HL-60 (cell line): Measurements from ENCODE around the gene ULK1.

Experiments used
- DNase-seq, 2 experiments: peaks; one replicate each; pipeline ENCODE4 v3.0.0-alpha.2; 2010 to 2020; ENCODE audit warnings: low read depth in 1 of 2, low spot score in 1 of 2
- H3K27ac ChIP-seq: fragments of 250-450 bp; sonication (Bioruptor Pico); replicated peaks from 2 replicates; pipeline ENCODE4 v1.5.1; 2020; ENCODE audit warnings: mild to moderate bottlenecking, moderate library complexity
- H3K27me3 ChIP-seq: fragments of 250-450 bp; sonication (Bioruptor Pico); 2 replicates; pipeline ENCODE4 v1.5.1; 2021; ENCODE audit warnings: mild to moderate bottlenecking, moderate library complexity; ENCODE audit not compliant: insufficient read depth, poor library complexity, severe bottlenecking
- H3K4me3 ChIP-seq: replicated peaks from 2 replicates; pipeline ENCODE4 v1.5.1; 2011; ENCODE audit warnings: mild to moderate bottlenecking, control low read depth, low read length; ENCODE audit not compliant: insufficient read depth
- CTCF ChIP-seq: IDR thresholded peaks from one replicate; pipeline ENCODE4 v1.5.1; 2011; ENCODE audit warnings: low read length, control low read depth, inconsistent platforms; ENCODE audit not compliant: insufficient read depth
- GABPA ChIP-seq: IDR thresholded peaks from 2 replicates; pipeline ENCODE4 v1.6.1; 2012; ENCODE audit warnings: low read depth
- POLR2AphosphoS5 ChIP-seq: IDR thresholded peaks from 2 replicates; pipeline ENCODE4 v1.6.1; 2012; ENCODE audit warnings: low read depth
- REST ChIP-seq: IDR thresholded peaks from 2 replicates; pipeline ENCODE4 v1.6.1; 2012; ENCODE audit warnings: low read depth; ENCODE audit not compliant: insufficient replicate concordance
- SPI1 ChIP-seq: IDR thresholded peaks from 2 replicates; pipeline ENCODE4 v1.6.1; 2012; ENCODE audit warnings: low read depth, mild to moderate bottlenecking, borderline replicate concordance

ULK1 gene

GRCh38 chr12:131901431-131902331 lies 7.3 kb downstream of the ULK1 start:
- Histone ChIP-seq H3K4me3 (no peak overlapping the region), H3K27ac (no peak overlapping the region), H3K27me3 (no peaks in the 10 kb centered on the region)
- DNase-seq = no peak
- TF ChIP-seq POLR2AphosphoS5 = no peak
- TF ChIP-seq GABPA = no peak
- TF ChIP-seq CTCF = no peak
- no peak for TF ChIP-seq REST
- TF ChIP-seq SPI1 = no peak

- Histone ChIP-seq H3K27ac (no peak overlapping the region), H3K27me3 (no peaks in the 10 kb centered on the region), H3K4me3 (no peak overlapping the region)
- DNase-seq = no peak
- TF ChIP-seq REST (no peak), POLR2AphosphoS5 (no peak), GABPA (no peak), CTCF (no peak), SPI1 (no peak)
These were observed 8.2 kb downstream of the ULK1 start for GRCh38 chr12:131902332-131903241.

- TF ChIP-seq POLR2AphosphoS5 = no peak
- no peak for TF ChIP-seq SPI1
- TF ChIP-seq CTCF = no peak
- TF ChIP-seq REST = no peak
- TF ChIP-seq GABPA = no peak
- no peak overlapping the region for H3K4me3 ChIP-seq
- no peak overlapping the region for H3K27ac ChIP-seq
- no peaks in the 10 kb centered on the region for H3K27me3 ChIP-seq
- no peak for DNase-seq
These were observed 9.1 kb downstream of the ULK1 start for GRCh38 chr12:131903270-131904255.
